Measurements from ENCODE around the gene ADAMTS6.
A peak's percentile ranks its signal among the peaks of the same experiment; 100 is the strongest.
"Not testable (repeated sequence)": the region's sequence is repeated elsewhere in the genome, so short reads cannot be mapped to it uniquely, and the experiment has no call there.

The ADAMTS6 gene

GRCh38 chr5:65197531-65198455, 283.9 kb downstream of the ADAMTS6 start:
- no peak for DNase-seq (ENCODE audit: low read depth in 2 of 2)

GRCh38 chr5:65194871-65195270, 286.8 kb downstream of the ADAMTS6 start:
- no peak for DNase-seq (ENCODE audit: low read depth in 2 of 2)

DNA sequence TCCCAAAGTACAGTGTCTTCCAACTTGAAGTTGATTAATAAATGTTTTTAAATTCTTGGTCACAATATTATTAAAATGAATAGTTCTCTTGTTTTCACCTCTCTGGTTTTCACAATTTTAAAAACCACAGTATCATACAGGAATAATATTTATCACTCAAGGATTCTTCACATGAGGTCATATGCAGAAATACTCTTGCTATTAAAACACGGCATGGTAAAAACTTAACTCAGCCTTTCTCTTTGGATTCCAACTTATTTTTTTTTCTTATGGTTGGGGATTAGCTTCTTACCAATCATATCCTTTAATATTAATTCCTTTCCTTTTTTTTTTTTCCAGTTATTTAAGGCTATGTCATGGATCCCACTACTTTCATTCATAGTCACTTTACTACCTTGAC, 289.4 kb downstream of the ADAMTS6 start:
- DNase-seq (ENCODE audit: low read depth in 2 of 2), result no peak

DNA sequence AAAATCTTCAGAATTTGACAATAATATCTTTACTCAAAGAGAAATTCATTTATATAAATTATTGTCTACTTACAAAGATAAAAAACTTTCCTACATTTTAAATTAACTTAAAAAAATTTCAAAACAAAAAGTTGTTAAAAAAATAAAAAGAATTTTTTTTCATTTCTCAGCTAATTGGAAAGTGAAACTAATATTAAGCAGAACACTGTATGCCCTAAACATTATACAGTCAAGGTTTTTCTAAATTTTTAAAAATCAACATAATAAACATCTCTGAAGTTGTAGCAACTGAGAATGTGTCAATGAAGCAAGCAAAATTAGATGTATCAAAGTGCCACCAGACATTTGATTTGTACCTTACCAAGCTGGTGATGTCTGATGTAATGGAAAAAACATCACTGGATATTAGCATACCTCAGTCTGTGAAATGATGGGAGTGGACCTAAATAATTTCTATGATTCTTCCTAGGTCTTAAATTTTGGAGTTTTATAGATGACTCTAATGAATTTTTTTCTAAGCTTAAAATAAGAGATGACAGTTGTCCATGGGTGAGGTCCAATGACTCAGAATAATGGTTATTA, 290.1 kb downstream of the ADAMTS6 start:
- no peak for DNase-seq (ENCODE audit: low read depth in 2 of 2)

- DNase-seq (ENCODE audit: low read depth in 2 of 2), result no peak
Measured at GRCh38 chr5:65190328-65191053, 291.2 kb downstream of the ADAMTS6 start.

- no peak for DNase-seq (ENCODE audit: low read depth in 2 of 2)
Measured at GRCh38 chr5:65186646-65187227, 295.0 kb downstream of the ADAMTS6 start.

- DNase-seq (ENCODE audit: low read depth in 2 of 2), result no peak
Measured at GRCh38 chr5:65185468-65185867, 296.3 kb downstream of the ADAMTS6 start.

- DNase-seq (ENCODE audit: low read depth in 2 of 2), result no peak
Measured at GRCh38 chr5:65184780-65185179, 296.9 kb downstream of the ADAMTS6 start.

GRCh38 chr5:65174231-65174630, 307.5 kb downstream of the ADAMTS6 start:
- not testable (repeated sequence) for DNase-seq (ENCODE audit: low read depth in 2 of 2)

- DNase-seq (ENCODE audit: low read depth in 2 of 2), result no peak
Measured at GRCh38 chr5:65173130-65173525, 308.6 kb downstream of the ADAMTS6 start.

- peak in 1 of 2 donors; percentile 1 for DNase-seq (ENCODE audit: low read depth in 2 of 2)
Measured at GRCh38 chr5:65172486-65173129, 309.1 kb downstream of the ADAMTS6 start.

GRCh38 chr5:65171645-65172044, 310.1 kb downstream of the ADAMTS6 start:
- DNase-seq (ENCODE audit: low read depth in 2 of 2), result no peak

DNA sequence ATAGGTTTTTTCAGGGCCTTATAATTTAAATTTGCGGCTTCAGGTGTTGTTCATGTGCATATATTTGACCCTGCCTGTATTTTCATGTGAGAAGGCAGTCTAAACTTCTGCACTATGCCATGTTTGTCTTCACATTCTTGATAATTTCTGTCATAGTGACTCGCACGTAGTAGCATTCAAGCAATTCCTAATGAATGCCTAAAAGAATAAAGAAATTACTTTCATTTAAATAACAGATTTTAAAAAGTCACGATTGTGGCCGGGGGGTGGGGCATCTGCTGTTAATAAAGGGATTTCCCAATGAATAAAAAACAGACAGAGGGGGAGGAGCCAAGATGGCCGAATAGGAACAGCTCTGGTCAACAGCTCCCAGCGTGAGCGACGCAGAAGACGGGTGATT, 318.0 kb downstream of the ADAMTS6 start:
- no peak for DNase-seq (ENCODE audit: low read depth in 2 of 2)

DNA sequence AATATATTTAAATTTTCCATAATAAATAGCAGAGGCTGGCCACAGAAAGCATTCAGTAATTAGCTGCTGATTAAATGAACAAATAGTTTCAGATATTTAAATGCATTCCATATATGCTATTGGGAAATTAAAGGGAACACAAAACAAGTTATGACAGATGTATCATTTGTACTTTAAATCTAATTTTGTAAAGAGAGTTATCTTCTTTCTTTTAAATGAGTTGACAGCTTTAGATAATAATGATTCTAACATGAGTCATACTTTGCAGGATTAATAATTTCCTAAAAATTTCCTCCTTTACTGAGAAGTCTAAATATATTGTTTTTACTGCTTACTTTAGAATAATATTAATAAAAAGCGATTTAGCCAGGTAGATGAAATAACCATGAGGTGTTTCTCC, 320.1 kb downstream of the ADAMTS6 start:
- DNase-seq (ENCODE audit: low read depth in 2 of 2), result no peak

DNA sequence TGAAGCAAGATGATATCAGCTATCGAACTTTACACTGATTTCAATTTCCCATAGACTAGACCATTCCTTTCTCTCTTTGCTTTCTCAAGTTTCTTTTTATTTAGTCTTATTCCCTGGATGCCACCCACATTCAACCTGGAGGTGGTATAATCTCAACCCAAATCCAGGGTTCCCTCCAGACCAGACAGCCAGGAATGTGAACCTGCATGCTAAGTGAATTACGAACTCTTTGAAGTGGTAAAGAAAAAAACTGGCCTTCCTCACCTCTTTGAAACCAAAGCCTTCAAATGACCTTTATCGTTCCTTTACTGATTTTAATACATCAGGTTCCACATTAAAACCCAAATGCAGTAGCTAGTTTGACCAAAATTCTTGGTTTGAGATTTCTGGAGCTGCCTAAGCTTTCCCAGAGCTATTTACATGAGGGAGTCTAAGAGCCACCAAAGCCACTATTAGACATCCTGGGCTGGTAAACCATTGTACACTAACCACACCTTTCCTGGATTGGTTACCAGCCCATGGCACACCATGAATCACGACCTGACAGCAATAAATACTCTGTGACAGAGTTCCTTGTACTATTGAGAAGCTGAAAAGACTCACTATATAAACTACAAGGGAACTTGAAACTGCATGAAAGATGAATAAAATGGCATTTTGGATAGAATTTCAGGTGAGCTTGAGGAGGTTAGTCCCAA, 323.7 kb downstream of the ADAMTS6 start:
- DNase-seq (ENCODE audit: low read depth in 2 of 2), result no peak

DNA sequence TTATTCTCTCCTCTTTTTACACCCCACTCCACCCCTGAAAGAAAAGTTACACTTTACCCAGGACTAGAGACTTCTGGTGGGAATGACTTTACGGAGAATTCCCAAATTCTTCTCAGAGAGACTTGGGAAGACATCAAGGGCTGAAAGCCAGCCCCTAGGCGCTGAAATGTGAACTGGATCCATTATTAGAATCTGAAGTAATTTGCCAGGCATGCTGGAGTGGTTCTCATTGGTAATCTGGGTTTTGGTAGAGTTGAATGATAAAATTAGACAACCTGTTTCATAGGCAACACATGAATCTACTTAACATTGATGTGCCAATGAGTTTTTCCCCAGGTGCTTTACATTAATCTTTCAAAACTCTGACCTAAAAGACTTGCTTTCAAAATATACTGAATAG, 324.8 kb downstream of the ADAMTS6 start:
- DNase-seq (ENCODE audit: low read depth in 2 of 2), result no peak

DNA sequence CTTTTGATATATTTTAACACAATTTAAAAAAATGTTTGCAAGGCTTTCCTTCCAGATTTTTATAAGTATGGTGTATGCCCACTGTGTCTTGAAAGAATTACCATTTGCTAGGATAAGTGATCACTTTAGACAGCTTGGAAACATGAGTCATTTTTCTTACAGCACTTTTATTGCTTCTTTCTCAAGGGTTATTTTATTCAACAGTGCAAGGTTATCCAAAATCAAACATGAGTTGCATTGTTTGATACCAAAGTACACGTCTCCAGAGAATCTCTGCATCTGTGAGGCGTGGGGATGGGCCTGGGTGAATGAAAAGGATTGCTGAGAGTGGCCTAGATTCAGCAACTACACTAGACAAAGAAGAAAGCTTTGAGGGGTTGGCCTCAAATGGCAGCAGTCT, 329.6 kb downstream of the ADAMTS6 start:
- DNase-seq (ENCODE audit: low read depth in 2 of 2), result no peak

DNA sequence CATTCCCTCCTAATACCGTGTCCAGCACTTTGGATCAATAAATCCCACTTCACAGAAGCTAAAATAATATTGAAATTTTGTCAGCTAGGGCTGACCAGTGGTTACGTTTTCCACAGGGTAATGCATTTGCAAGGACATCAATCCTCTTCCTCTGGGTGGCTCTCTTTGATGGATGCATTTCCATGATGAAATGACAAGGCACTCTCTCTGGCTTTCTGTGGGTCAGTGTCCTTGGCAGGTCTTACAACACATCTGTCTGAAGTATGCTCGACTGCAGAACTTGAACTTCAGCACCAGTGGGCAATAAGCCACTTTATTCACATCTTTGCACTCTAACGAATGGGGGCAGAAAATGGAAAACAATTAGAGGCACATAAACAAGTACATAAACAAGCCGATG, 330.1 kb downstream of the ADAMTS6 start:
- no peak for DNase-seq (ENCODE audit: low read depth in 2 of 2)

DNA sequence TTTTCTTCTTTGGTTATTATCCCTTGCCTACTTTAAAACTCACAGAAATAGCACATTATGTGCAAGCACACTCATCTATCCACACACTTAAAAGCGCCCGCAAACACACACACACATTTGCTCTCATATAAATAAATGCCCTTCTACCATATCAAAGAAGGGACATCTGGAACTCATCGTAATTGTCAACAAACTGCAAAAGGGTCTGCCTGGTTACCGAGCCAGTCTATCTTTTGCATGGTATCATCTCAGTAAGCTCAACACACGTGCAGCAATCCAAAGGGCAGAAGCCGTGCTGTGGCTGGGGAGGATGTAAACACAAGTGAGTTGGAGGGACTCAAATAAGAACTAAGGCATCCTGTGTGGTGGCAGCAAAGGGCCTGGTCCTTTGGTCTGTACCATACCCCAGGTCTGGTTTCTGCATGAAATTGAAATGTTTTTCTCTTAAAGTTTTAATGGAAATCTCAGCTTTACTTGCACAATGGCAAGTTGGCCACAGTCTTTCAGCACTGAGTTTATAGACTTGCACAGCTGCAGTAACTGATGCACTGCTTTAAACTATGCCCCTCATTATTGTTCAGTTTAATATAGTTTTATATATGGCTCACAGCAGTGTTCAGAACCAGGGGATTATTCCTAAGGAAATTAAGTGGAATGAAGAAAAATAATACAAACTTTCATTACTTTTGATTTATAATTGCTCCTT, 331.0 kb downstream of the ADAMTS6 start:
- DNase-seq (ENCODE audit: low read depth in 2 of 2), result no peak

DNA sequence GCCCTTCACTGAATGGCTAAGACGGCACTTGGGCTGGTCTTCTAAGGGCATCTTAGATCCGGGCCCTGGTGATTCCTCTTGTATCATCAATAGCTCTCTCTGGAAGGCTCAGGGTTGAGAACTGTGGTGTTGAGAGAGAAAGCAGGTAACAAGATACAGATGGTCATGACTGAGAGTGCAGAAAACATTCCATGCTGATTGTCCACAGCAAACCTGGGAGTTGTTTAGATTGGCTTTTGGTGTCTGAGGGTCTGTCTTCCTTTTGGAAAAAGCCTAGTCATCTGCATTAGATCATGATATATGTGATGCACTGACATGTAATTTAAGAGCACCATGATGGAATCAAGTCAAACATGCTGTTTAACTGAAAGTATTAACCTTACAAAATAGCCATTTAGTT, 331.9 kb downstream of the ADAMTS6 start:
- no peak for DNase-seq (ENCODE audit: low read depth in 2 of 2)
